Activated CD4-positive, alpha-beta memory T cell treated with anti-CD3 and anti-CD28 coated beads, Interleukin-2, amount 10 ng/mL, durations not matched to agents 7 days and 5 days (primary cell): ENCODE measurements around the gene VGLL4. TPM values are rescaled to one million over a fixed set of nuclear protein-coding genes. Genes with fewer than 3 reads are reported as not detected.

Source experiments
- CTCF ChIA-PET: fragments of 350-600 bp; sonication (Branson Sonifier 250); formaldehyde crosslinking; loops from one replicate; lab custom pipeline; 2021; ENCODE audit warnings: antibody characterized with exemption, inconsistent platforms; lab: Charles Lee
- POLR2A ChIA-PET: fragments of 350-600 bp; sonication (Branson Sonifier 250); formaldehyde crosslinking; loops from one replicate; lab custom pipeline; 2021; ENCODE audit warnings: antibody characterized with exemption; lab: Charles Lee
- DNase-seq: peaks from one replicate; pipeline ENCODE4 v3.0.0-alpha.2; 2020
- H3K27ac Mint-ChIP-seq: one replicate; pipeline ENCODE4 v1.8.0; 2021; ENCODE audit warnings: mild to moderate bottlenecking, mixed read lengths
- H3K27me3 Mint-ChIP-seq: one replicate; pipeline ENCODE4 v1.8.0; 2021; ENCODE audit warnings: mixed read lengths
- H3K36me3 Mint-ChIP-seq: one replicate; pipeline ENCODE4 v1.8.0; 2021; ENCODE audit warnings: low read depth, mixed read lengths
- H3K4me1 Mint-ChIP-seq: one replicate; pipeline ENCODE4 v1.8.0; 2021; ENCODE audit warnings: mixed read lengths
- H3K4me3 Mint-ChIP-seq: one replicate; pipeline ENCODE4 v1.8.0; 2021; ENCODE audit warnings: mild to moderate bottlenecking, mixed read lengths
- H3K9me3 Mint-ChIP-seq: one replicate; pipeline ENCODE4 v1.8.0; 2021; ENCODE audit warnings: mixed read lengths
- total RNA-seq, 2 experiments: library from RNA; stranded (reverse); gene quantifications; one replicate each; pipeline ENCODE4 v1.2.3, GENCODE V29; 2021

Gene VGLL4
- total RNA-seq, 2 experiments from 2014 or later: 47.8 to 49.2 TPM

DNA sequence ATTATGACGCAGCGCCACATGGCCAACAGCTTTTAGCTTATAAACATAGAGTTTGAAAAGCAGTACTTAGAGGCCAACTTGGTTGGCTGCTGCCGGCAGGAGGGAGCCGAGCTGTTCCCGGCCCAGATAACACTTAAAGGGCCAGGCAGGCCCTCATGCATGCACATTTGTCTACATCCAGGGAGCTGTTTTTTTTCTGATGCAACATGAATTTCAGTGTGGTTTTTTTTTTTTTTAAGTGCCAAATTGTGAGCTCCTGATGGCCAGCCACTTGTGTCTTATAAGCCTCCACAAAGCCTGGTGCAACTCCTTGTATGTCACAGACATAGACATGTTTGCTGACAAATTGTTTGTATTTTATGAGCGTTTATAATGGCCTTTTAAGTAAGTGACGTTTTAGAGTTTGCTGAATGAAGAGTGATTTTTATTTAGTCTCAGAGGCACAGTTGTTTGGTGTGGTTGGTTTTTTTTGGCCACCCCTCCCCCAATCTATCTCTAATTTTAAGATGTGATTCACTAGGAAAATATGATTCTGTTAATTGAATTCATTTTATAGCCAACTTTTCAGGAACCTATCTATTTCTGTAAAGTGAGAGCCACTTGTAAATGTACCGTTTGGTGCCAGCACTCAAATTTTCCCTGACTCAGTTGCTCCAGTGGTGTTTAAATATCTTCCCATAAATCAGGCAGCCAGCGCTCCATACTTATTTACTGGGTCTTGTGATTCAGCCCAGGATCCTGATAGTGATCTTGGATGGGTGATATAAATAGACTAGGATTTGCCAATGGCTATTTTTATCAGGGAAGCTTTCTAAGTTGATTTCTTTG, 134.3 kb downstream of the VGLL4 start:
- H3K27ac Mint-ChIP-seq: no peak overlapping the region
- POLR2A ChIA-PET: no interaction called here
- no peaks in the 10 kb centered on the region for H3K9me3 Mint-ChIP-seq
- no peak overlapping the region for H3K4me3 Mint-ChIP-seq
- no peak for DNase-seq
- CTCF ChIA-PET: no interaction called here
- no peaks in the 10 kb centered on the region for H3K36me3 Mint-ChIP-seq
- peaks cover 3% of the 10 kb centered on the region for H3K4me1 Mint-ChIP-seq
- H3K27me3 Mint-ChIP-seq: no peaks in the 10 kb centered on the region

- Mint-ChIP-seq H3K9me3 (no peaks in the 10 kb centered on the region), H3K4me3 (no peak overlapping the region), H3K4me1 (no peaks in the 10 kb centered on the region), H3K36me3 (no peaks in the 10 kb centered on the region), H3K27ac (no peak overlapping the region), H3K27me3 (no peaks in the 10 kb centered on the region)
- CTCF ChIA-PET: no interaction called here
- no peak for DNase-seq
- POLR2A ChIA-PET: no interaction called here
Measured at GRCh38 chr3:11508346-11509172, 135.2 kb downstream of the VGLL4 start.

DNA sequence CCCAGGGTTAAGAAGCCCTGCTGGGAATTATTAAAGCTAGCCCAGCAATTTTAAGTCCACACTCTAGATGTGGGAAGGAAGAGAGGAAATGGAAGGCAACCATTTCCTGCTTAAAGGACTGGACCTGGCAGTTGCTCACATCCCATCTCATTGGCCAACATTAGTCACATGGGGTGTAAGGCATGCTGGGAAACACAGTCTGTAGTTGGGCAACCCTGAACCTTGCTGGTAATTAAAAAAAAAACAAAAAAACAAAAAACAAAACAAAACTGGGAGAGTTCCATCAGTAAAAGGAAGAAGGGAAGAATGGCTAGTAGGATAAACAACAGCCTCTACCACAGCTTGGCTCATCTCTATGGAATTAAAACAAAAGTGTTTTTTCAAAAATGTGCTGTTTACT, 136.0 kb downstream of the VGLL4 start:
- H3K27ac Mint-ChIP-seq: no peak overlapping the region
- CTCF ChIA-PET: no interaction called here

More for the DNA sequence above, 136.0 kb downstream of the VGLL4 start:
- Mint-ChIP-seq H3K4me1 (no peaks in the 10 kb centered on the region), H3K36me3 (no peaks in the 10 kb centered on the region), H3K9me3 (no peaks in the 10 kb centered on the region), H3K4me3 (no peak overlapping the region), H3K27me3 (no peaks in the 10 kb centered on the region)
- POLR2A ChIA-PET: no interaction called here
- DNase-seq: no peak

Other genes with a start within 250 kb of the VGLL4 start
- 10 to 100 TPM; 19.5 to 20.9 TPM for gene TAMM41, start 203.0 kb upstream of the VGLL4 start, total RNA-seq